ENCODE measurements around the gene PCDHA8.
A peak's percentile ranks its signal among the peaks of the same experiment; 100 is the strongest.
"Not testable (repeated sequence)": the region's sequence is repeated elsewhere in the genome, so short reads cannot be mapped to it uniquely, and the experiment has no call there.

PCDHA8 gene

GRCh38 chr5:140827704-140828361 lies 13.2 kb upstream of the PCDHA8 start, which contains the start of gene PCDHA6:
Gene PCDHA6 (plus strand): TSS chr5:140827960. CDS start chr5:140828092, 132 bp downstream.
- no peak for DNase-seq (ENCODE audit: low spot score)

- DNase-seq (ENCODE audit: low spot score) = no peak
These were observed 12.6 kb upstream of the PCDHA8 start for GRCh38 chr5:140828362-140828737.

- DNase-seq (ENCODE audit: low spot score) = not testable (repeated sequence)
These were observed 11.2 kb upstream of the PCDHA8 start for GRCh38 chr5:140829511-140830501.

- DNase-seq (ENCODE audit: low spot score) = peak; percentile 16
These were observed 7.0 kb upstream of the PCDHA8 start, which contains the start of gene PCDHA7 for GRCh38 chr5:140833993-140834392. Gene PCDHA7 (plus strand): TSS chr5:140834269. CDS start chr5:140834384, 115 bp downstream.

GRCh38 chr5:140834439-140835008 lies 6.5 kb upstream of the PCDHA8 start:
- DNase-seq (ENCODE audit: low spot score) = not testable (repeated sequence)

GRCh38 chr5:140835622-140836510 lies 5.1 kb upstream of the PCDHA8 start:
- DNase-seq (ENCODE audit: low spot score) = no peak

GRCh38 chr5:140842798-140843733 lies 2.1 kb downstream of the PCDHA8 start:
- DNase-seq (ENCODE audit: low spot score) = no peak

- not testable (repeated sequence) for DNase-seq (ENCODE audit: low spot score)
These were observed 7.4 kb downstream of the PCDHA8 start, which contains the start of gene PCDHA9 for GRCh38 chr5:140848139-140849102. Gene PCDHA9 (plus strand): TSS chr5:140848382. CDS start chr5:140848496, 114 bp downstream.

- not testable (repeated sequence) for DNase-seq (ENCODE audit: low spot score)
These were observed 9.0 kb downstream of the PCDHA8 start for GRCh38 chr5:140849831-140850634.

GRCh38 chr5:140855772-140856674 lies 15.0 kb downstream of the PCDHA8 start, which contains the start of gene PCDHA10:
Gene PCDHA10 (plus strand): TSS chr5:140855897. CDS start chr5:140856049, 152 bp downstream.
- no peak for DNase-seq (ENCODE audit: low spot score)

- no peak for DNase-seq (ENCODE audit: low spot score)
These were observed 16.4 kb downstream of the PCDHA8 start for GRCh38 chr5:140857177-140857986.

- no peak for DNase-seq (ENCODE audit: low spot score)
These were observed 16.9 kb downstream of the PCDHA8 start for GRCh38 chr5:140857987-140858240.

GRCh38 chr5:140862441-140863295 lies 21.7 kb downstream of the PCDHA8 start:
- no peak for DNase-seq (ENCODE audit: low spot score)

- DNase-seq (ENCODE audit: low spot score) = peak; percentile 10
These were observed 28.0 kb downstream of the PCDHA8 start, which contains the start of gene PCDHA11 for GRCh38 chr5:140868721-140869554. Gene PCDHA11 (plus strand): TSS chr5:140868957. CDS start chr5:140869104, 147 bp downstream.

All from AG08395 (cell line).